OCI-LY1 (cell line): ENCODE results near the gene SNX5.

Experiments
- H2AFZ ChIP-seq: fragments of 200-600 bp; sonication (generic), shearing (Covaris generic); 2 replicates; pipeline ENCODE4 v1.6.0; 2014; ENCODE audit warnings: antibody characterized with exemption, mild to moderate bottlenecking, low read length
- H3F3A ChIP-seq: fragments of 200-600 bp; sonication (generic), shearing (Covaris generic); 2 replicates; pipeline ENCODE4 v1.6.0; 2014; ENCODE audit warnings: mild to moderate bottlenecking, antibody characterized with exemption, low read length, moderate library complexity; ENCODE audit not compliant: insufficient read depth
- H3K27ac ChIP-seq: fragments of 200-600 bp; sonication (generic); 2 replicates; pipeline ENCODE4 v1.5.1; 2014; ENCODE audit warnings: low read length, mixed run types, mild to moderate bottlenecking, low read depth; ENCODE audit not compliant: poor library complexity, severe bottlenecking
- H3K27me3 ChIP-seq: fragments of 200-600 bp; sonication (generic); 2 replicates; pipeline ENCODE4 v1.6.0; 2014; ENCODE audit warnings: antibody characterized with exemption, mild to moderate bottlenecking, low read length, moderate library complexity; ENCODE audit not compliant: insufficient read depth
- H3K36me3 ChIP-seq: fragments of 200-600 bp; sonication (generic); 2 replicates; pipeline ENCODE4 v1.6.1; 2014; ENCODE audit warnings: mild to moderate bottlenecking, antibody characterized with exemption, low read length, moderate library complexity, mixed read lengths; ENCODE audit not compliant: insufficient read depth
- H3K4me1 ChIP-seq: fragments of 200-600 bp; sonication (generic); 2 replicates; pipeline ENCODE4 v1.5.1; 2014; ENCODE audit warnings: mild to moderate bottlenecking, low read length, moderate library complexity; ENCODE audit not compliant: insufficient read depth, severe bottlenecking
- H3K4me2 ChIP-seq: fragments of 200-600 bp; sonication (generic), shearing (Covaris generic); 2 replicates; pipeline ENCODE4 v1.6.1; 2014; ENCODE audit warnings: low read length
- H3K4me3 ChIP-seq: fragments of 200-600 bp; sonication (generic); 2 replicates; pipeline ENCODE4 v1.5.1; 2014; ENCODE audit warnings: low read length, low read depth, mild to moderate bottlenecking, mixed read lengths; ENCODE audit not compliant: poor library complexity, severe bottlenecking
- H3K79me2 ChIP-seq: fragments of 200-600 bp; shearing (Covaris generic); 2 replicates; pipeline ENCODE4 v1.6.1; 2016; ENCODE audit warnings: mixed run types, low read length, mixed read lengths; ENCODE audit not compliant: insufficient read depth
- H3K9ac ChIP-seq: fragments of 200-600 bp; sonication (generic), shearing (Covaris generic); 2 replicates; pipeline ENCODE4 v1.6.1; 2014; ENCODE audit warnings: mild to moderate bottlenecking, low read length, mixed read lengths
- H3K9me2 ChIP-seq: fragments of 200-600 bp; sonication (generic), shearing (Covaris generic); 2 replicates; pipeline ENCODE4 v1.6.1; 2014; ENCODE audit warnings: low read depth, mild to moderate bottlenecking, low read length, mixed read lengths
- H3K9me3 ChIP-seq: fragments of 200-600 bp; shearing (Covaris generic); 2 replicates; pipeline ENCODE4 v1.6.1; 2014; ENCODE audit warnings: low read length, mixed read lengths
- H4K20me1 ChIP-seq: fragments of 200-600 bp; sonication (generic), shearing (Covaris generic); 2 replicates; pipeline ENCODE4 v1.6.0; 2016; ENCODE audit warnings: mild to moderate bottlenecking, low read length; ENCODE audit not compliant: insufficient read depth
- CTCF ChIP-seq: fragments of 200-600 bp; sonication (generic), shearing (Covaris generic); IDR thresholded peaks from 2 replicates; pipeline ENCODE4 v1.5.1; 2017; ENCODE audit warnings: mild to moderate bottlenecking, antibody characterized with exemption, low read length, moderate library complexity, mixed read lengths
- EZH2 ChIP-seq: fragments of 200-600 bp; sonication (generic), shearing (Covaris generic); IDR thresholded peaks from 2 replicates; pipeline ENCODE4 v1.8.0; 2017; ENCODE audit warnings: borderline replicate concordance, mixed run types, mild to moderate bottlenecking, antibody characterized with exemption, low read length, moderate library complexity, mixed read lengths

SNX5 gene

GRCh38 chr20:17940224-17940971 lies 28.2 kb downstream of the SNX5 start:
- Histone ChIP-seq H3F3A (no peaks in the 10 kb centered on the region), H3K27ac (peak overlapping the region; percentile 18), H3K9me3 (no peaks in the 10 kb centered on the region), H3K4me2 (no peak overlapping the region), H3K36me3 (peaks cover 53% of the 10 kb centered on the region), H4K20me1 (no peaks in the 10 kb centered on the region), H3K27me3 (no peaks in the 10 kb centered on the region), H2AFZ (no peak overlapping the region), H3K79me2 (no peaks in the 10 kb centered on the region), H3K9me2 (no peaks in the 10 kb centered on the region), H3K9ac (no peak overlapping the region), H3K4me1 (peaks cover 16% of the 10 kb centered on the region), H3K4me3 (no peak overlapping the region)
- no peak for TF ChIP-seq EZH2
- TF ChIP-seq CTCF: no peak

- Histone ChIP-seq H3K4me1 (peaks cover 16% of the 10 kb centered on the region), H4K20me1 (no peaks in the 10 kb centered on the region), H3K36me3 (peaks cover 46% of the 10 kb centered on the region), H3K4me3 (no peak overlapping the region), H3F3A (no peaks in the 10 kb centered on the region), H3K9ac (no peak overlapping the region), H3K9me3 (no peaks in the 10 kb centered on the region), H3K27me3 (no peaks in the 10 kb centered on the region), H3K27ac (peak overlapping the region; percentile 42), H2AFZ (no peak overlapping the region), H3K9me2 (no peaks in the 10 kb centered on the region), H3K79me2 (no peaks in the 10 kb centered on the region), H3K4me2 (no peak overlapping the region)
- TF ChIP-seq EZH2 (no peak), CTCF (no peak)
Measured at GRCh38 chr20:17939622-17940223, 28.9 kb downstream of the SNX5 start.

- Histone ChIP-seq H3K9ac (no peak overlapping the region), H3K9me3 (no peaks in the 10 kb centered on the region), H2AFZ (no peak overlapping the region), H3K79me2 (no peaks in the 10 kb centered on the region), H3K36me3 (peaks cover 39% of the 10 kb centered on the region), H4K20me1 (no peaks in the 10 kb centered on the region), H3K4me3 (no peak overlapping the region), H3K4me2 (no peak overlapping the region), H3K9me2 (no peaks in the 10 kb centered on the region), H3K4me1 (peaks cover 11% of the 10 kb centered on the region), H3K27me3 (no peaks in the 10 kb centered on the region), H3F3A (no peaks in the 10 kb centered on the region), H3K27ac (peak overlapping the region; percentile 42)
- TF ChIP-seq EZH2 (no peak), CTCF (peak; percentile 89)
Measured at GRCh38 chr20:17938871-17939619, 29.5 kb downstream of the SNX5 start.
